OCI-M2 (cell line): ENCODE data around the gene PHYHD1.
A peak's percentile ranks its signal among the peaks of the same experiment; 100 is the strongest.

Experiments
- DNase-seq: peaks from one replicate; lab custom pipeline; 2025; ENCODE audit not compliant: unreplicated experiment; lab: John Stamatoyannopoulos, UW

The PHYHD1 gene

DNA sequence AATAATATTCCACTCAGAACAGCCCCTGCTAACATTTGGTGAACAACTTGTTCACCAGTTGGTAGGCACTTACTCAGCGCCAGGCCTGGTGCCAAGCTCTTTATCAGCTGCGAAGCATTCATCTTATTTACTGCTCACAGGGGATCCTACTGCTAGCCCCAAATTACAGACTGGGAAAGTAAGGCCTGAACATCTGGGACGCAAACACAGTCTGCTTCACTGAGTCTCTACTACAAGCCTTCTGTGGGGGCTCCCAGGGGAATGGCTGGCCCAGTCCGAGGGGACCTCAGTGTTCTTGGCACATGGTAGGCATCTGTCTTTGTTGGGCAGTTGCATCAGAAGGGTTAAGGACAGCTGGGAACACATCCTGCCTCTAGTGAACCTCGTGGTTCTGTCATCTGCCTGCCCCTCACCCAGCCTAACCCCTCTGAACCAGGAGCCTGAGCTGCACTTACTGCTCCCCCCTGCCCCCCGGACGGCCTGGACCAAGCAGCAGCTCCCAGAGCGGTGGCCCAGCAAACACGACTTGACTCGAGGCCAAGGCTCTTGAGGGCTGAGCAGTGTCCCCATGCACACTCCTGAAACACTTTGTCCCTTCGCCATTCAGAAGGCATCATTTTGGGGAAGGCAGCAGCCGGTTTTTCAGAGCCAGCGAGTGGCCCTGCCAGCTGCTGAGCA, at the start of gene PHYHD1:
PHYHD1 (plus strand) TSS at position 602 of the 678 bp plus-strand sequence. CDS start 1,342 bp downstream, outside the sequence.
- no peak for DNase-seq

DNA sequence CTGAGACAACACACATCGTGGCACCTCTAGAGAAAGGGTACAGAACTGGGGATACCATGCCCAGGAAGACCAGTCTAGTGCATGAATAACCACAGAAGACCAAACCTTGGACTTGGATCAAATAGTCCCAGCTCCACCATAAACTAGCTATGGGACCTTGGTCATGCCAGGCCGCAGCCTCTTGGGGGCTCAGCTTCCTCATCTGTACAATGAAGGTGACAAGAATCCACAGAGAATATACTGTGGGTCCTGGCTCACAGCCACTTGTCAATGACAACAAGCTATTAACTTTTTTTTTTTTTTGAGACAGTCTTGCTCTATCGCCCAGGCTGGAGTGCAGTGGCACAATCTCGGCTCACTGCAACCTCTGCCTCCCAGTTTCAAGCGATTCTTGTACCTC, 42.9 kb upstream of the PHYHD1 start:
- no peak for DNase-seq

DNA sequence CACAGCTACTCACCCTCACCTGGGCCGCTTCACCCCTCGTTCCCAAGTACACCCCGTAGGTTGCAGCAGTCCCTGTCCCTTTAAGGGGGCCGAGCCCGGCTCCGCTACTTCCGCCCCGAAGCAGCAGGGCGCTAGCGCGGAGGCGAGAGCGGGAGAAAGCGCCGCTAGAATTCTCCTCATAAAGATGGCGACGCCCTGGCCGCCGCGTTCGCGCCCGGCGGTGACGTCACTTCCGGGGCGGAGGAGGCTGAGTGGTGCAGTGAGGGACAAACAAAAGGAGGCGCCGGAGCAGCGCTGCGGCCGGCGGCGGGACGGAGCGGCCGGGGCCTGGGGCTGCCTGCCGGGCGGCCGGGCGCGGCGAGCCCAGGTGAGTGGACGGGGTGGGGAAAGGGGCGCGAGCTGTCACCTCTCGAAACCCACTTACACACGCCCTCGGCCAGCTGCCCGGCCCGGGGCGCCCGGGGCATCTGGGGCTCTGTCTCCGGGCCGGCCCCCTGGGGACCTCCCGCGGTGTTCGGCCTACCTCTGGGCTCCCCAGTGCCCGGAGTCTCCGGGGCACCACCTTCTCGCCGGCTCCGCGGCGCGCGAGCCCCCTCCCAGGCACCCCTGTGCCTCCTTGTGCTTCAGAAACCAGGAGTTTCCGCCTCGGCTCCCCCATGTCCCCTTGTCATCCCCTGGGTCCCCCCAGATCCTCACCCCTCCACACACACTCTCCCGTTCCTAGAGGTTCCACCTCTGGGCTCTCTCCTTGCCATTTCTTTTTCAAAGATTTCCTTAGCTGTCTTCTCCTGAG, 38.7 kb upstream of the PHYHD1 start, which contains the start of the genes KYAT1 and LRRC8A:
KYAT1 (minus strand) TSS at position 67 of the 793 bp plus-strand sequence. CDS start 36,545 bp downstream, outside the sequence.
LRRC8A (plus strand) TSS at position 250 of the 793 bp plus-strand sequence. CDS start 25,032 bp downstream, outside the sequence.
- DNase-seq, result peak; percentile 60

DNA sequence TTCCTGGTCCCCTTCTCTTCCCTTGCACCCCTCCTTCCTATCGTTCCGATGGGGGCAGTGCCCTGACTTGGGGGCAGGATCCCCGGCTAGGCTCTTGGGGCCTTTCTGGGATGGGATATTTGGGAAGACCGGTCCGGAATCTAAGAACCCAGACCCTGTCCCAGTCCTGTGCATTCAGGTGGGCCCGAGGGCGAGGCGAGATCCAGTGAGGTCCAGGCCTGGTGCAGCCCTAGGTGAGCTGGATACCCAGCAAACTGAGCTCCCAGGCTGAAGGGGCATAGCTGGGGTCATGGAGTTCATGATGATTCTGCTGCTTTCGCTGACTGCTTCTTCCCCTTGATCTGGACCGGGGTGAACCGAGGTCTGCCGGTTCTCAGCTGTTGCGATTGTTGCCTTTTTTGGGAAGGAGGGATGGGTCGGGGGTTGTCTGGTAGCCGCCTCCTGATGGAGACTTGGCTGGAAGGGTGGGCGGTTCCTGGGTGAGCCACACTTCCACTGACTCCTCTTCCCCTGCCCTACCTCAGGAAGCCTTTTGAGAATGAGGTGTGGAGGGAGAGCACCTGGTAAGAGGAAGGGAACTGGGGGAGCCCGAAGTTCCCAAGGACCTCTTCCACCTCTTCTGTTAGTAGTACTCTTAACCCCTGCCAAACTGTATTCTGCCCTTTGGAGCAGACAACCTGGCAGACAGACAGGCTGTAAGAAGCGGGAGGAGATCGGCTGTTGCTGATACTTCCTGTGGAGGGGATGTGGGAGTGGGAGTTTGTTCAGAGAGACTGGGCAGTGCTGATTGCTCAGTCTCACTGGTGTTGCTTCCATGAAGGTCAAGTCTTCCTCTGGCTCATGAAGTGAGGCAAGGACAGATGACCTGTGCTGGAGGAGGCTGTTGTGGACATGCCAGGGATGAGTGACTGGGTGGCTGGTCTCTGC, 37.8 kb upstream of the PHYHD1 start:
- DNase-seq, result peak; percentile 11

DNA sequence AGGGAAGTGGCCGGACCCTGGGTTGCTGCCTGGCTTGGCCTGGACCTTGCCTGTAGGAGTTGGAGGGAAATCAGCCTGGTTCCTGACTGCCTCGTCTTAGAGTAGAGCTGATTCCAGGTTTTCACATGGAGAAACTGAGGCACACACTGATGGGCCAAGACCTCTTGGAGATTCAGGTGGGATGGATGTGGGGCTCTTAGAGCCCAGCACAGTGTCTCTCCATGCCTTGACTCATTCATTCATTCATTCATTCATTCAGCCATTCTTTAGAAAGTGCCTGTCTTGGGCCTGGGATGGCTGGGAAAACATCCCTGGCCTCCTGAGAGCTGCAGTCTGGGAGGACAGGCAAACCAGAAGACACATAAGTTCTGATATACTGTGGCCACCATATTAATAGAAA, 36.6 kb upstream of the PHYHD1 start:
- DNase-seq, result no peak

DNA sequence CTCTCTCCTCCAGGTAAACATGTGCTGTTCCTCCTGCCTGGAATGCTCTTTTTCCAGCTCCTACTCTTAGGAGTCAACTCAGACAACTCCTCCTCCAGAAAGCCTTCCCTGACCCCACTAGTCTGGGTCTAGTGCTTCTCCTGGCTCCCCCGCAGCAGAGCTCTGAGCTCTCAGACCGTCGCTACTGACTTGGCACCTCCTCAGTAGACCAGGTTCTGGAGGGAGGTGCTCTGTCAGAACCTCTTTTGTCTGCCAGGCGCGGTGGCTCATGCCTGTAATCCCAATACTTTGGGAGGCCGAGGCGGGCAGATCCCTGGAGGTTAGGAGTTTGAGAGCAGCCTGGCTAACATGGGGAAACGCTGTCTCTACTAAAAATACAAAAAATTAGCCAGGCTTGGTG, 35.4 kb upstream of the PHYHD1 start:
- DNase-seq, result no peak

DNA sequence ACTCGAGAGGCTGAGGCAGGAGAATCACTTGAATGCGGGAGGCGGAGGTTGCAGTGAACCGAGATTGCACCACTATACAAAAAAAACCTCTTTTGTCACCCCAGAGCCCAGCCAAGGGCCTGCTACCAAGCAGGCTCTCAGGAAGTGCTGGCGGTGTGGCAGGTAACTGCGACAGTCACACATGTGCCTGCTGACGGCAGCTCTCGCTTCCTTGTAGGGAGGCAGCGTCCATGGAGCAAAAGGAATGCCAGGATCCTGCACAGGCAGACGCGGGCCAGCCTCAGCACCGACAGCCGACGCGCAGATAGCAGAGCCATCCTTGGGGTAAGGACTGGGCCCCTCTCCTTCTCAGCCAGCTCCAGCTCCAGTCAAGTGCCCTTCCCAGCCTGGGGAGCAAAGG, 35.0 kb upstream of the PHYHD1 start:
- no peak for DNase-seq

DNA sequence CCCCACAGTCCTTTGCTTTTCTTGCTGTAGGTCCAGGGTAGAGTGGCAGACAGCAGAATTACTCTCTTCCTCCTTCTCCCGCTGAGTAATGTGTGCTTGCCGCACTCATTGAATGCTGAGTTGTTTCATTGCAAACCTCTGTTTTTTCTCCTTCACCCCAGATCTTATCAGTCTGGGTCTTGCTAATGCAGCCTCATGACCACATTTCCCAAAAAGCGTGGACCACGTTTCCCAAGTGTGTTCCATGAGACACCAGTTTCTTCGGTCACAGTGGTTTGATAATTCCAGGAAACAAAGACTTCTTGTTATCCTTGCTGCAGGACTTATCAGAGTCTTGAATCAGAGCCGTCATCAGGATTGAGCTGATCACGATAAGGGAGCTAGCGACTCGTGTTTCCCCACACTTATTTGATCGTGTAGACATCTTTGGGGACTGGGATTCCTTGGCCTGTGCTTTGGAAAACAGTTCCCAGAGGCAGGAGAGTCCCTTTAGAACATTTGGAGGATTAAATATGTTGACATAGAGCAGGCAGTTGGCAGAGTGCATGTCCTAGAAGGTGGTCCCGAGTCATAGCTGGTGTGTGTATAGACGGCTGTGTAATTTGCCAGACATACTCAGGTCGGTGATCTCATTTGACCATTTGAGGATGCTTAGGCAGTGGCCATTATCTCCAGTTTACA, 34.4 kb upstream of the PHYHD1 start:
- DNase-seq, result no peak

DNA sequence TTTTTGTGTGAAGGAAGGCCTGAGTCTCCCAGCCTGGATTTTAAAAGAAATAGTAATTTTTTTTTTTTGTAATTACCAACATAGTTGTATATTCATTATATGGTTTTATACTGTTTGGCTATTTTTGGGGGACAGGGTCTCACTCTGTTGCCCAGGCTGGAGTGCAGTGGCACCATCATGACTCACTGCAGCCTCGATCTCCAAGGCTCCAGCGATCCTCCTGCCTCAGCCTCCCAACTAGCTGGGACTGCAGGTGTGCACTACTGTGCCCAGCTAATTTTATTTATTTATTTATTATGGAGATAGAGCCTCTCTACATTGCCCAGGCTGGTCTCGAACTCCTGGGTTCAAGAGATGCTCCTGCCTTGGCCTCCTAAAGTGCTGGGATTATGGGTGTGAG, 33.7 kb upstream of the PHYHD1 start:
- no peak for DNase-seq

DNA sequence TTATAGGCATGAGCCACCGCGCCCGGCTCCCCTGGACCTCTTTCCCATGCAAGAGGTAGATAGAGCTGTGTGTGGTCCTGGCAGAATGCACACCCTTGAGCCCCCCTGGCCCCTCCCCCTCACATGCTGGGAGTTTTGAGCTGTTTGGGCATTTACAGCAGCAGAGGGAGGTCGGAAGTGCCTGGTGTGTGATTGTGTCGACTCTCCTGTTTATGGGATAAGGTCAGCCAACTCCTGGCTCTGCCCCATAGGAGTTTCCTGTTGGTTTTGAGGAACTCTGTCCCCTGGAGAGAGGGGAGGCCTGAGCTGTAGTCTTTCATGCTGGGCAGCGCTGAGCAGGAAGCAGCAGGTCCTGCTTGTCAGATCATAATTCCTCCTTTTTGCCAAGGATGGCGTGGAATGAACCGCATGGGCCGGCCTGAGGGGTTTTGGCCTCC, 32.9 kb upstream of the PHYHD1 start:
- no peak for DNase-seq

DNA sequence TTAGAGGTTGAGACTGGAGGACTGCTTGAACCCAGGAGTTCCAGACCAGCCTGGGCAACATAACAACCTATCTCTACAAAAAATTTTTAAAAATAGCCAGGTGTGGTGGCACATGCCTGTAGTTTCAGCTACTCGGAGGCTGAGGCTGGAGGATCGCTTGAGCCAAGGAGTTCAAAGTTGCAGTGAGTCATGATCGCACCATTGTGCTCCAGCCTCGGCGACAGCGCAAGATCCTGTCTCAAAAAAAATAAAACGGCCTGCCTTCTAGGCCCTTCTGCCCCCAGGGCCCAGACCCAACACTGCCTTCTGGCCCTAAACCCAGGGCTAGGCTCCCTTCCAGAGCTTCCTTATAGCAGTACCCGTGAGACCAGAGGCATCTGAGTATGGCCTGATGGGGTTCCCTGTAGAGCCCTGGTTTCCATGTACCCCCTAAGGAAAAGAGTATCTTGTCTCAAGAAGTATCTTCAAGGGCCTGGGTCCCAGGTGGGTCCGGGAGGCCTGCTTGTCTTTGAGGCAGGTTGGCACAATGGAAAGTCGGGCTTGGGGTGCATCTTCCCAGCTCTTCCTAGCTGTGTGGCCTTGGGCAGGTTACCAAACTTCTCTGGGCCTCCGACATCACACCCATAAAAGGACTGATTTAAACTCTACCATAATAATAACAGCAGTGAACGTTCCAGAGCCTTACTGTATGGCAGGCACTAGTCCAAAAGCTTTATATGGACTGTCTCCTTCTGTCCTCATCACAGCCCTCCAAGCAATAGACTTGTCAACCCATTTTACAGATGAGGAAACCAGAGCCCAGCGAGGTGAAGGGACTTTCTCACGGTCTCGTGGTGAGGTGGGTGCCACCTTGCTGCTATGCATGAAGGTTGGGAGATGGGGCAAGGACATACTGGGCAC, 29.2 kb upstream of the PHYHD1 start:
- no peak for DNase-seq

DNA sequence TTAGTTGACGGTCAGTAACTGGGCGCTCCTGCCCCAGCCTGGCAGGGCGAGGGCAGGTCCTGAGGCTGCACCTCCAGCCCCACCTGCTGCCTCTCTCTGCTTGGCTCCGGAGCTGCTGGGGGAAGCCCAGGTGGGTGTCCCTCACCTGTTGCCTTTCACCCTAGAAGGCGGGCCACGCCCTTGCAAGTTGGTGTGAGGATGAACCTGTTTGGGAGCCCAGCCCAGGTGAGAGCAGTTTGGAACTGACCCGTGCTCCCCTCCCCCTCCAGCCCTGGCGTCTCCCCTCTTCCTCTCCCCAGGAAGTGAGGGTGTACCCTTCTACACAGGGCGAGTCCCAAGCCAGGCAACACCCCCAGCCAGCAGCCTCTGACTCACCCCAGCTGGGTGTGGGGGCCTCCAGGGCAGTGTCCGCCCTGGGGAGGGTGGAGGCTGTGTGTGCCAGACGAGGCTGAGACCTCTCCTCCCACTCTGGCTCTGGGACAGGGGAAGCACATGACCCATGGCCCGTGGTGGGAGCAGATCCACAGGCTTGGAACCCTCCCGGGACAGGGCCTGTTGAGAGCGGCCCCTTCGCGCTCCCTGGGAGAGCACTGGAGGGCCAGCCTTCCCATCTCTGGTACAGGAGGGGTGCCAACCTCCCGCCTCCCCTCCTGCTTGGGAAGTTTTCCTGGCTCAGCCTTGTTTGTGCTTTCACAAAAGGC, 28.4 kb upstream of the PHYHD1 start:
- no peak for DNase-seq

DNA sequence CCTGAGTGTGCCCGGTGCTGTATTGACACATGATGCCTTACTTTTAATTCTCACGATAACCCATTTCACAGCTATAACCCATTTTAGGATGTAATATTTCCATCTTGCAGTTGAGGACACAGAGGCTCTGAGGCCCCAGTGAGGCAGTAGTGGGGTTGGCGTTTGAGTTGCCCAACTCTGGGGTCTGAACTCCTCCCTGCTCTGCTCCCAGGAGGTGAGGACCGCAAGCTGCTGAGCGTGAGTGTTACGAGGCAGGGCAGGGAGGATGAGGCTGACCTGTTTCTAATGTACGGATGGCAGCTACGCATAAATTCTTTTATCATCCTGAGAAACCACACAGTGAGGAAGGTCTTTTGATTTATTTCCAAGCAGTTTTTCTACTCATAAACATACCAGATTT, 27.4 kb upstream of the PHYHD1 start:
- DNase-seq, result no peak

DNA sequence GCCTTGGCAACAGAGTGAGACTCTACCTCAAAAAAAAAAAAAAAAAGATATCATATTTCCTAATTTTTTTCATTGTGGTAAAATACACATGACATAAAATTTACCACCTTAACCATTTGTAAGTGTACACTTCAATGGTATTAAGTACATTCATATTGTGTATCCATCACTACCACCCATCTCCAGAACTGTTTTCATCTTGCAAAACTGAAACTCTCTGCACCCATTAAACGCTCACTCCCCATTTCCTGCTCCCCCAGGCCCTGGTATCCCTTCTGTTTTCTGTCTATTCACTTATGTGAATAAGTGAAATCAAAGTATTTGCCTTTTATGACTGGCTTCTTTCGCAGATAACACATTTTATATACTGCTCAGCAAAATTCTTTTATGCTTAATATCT, 26.0 kb upstream of the PHYHD1 start:
- no peak for DNase-seq

DNA sequence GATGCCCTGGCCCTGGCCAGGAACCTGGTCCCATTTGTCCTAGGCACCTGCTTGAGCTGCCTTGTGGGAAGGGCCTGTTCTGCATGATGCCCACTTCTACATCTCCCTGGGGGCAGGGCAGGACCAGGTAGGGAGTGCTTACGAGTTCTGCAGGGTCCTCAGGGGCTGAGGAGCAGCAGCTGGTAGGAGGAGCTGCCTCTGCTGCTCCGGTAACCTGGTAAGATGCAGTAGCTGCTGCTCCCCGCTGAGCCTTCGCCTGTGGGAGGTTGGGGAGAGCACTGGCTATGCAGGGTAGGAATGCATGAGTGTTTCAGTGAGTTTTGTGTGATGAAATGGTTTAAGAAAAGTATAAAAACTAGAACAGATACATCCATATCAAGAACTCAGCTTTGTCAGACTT, 25.2 kb upstream of the PHYHD1 start:
- no peak for DNase-seq

DNA sequence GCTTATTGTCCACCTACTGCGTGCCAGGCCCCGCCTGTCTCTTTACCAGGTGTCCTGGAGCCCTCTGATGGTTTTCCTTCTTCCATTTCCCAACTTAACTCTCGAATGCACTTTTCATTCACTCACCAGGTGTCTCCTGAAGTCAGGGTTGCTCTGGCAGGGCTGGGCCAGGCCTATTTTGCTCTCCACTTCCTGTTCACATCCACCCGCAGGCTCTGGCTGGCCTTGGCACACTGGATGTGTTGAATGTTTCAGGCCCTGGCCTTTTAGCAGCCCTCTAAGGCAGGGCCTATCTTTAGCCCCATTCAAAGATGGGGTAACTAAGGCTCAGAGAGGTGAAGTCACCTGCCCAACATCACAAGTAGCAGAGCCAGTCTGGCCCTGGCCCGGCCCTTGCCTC, 22.4 kb upstream of the PHYHD1 start:
- no peak for DNase-seq

DNA sequence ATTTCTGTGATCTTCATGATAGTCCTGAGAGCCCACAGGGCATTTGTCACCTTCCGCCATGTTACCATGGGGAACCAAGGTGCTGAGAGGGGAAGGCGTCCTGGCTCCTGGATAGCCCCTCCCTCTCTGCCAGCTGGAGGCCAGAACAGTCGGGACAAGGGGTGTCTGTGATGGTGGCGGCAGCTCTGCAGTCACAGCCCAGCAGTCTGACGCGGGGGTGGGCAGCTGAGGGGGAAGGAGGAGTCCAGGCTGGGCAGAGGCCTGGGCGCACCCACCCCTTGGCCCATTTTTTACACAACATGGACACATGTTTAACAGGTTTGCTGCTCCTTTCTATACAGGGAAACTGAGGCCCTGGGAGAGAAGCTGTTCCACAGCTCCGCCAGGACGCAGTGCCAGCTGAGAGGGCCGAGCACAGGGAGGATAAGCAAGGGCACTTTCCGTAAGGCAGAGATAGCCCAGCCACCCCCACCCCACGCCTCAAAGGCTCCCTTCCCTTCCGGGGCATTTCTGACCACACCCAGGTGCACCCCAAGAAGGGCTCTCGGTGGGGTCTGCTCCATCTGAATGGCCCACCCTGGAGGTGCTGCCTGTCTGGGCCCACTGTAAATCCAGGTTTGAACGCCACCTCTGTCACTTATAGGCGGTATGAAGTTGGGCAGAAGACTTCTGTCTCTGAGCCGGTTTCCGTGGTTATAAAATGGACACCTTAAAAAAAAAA, 21.8 kb upstream of the PHYHD1 start:
- DNase-seq, result no peak

DNA sequence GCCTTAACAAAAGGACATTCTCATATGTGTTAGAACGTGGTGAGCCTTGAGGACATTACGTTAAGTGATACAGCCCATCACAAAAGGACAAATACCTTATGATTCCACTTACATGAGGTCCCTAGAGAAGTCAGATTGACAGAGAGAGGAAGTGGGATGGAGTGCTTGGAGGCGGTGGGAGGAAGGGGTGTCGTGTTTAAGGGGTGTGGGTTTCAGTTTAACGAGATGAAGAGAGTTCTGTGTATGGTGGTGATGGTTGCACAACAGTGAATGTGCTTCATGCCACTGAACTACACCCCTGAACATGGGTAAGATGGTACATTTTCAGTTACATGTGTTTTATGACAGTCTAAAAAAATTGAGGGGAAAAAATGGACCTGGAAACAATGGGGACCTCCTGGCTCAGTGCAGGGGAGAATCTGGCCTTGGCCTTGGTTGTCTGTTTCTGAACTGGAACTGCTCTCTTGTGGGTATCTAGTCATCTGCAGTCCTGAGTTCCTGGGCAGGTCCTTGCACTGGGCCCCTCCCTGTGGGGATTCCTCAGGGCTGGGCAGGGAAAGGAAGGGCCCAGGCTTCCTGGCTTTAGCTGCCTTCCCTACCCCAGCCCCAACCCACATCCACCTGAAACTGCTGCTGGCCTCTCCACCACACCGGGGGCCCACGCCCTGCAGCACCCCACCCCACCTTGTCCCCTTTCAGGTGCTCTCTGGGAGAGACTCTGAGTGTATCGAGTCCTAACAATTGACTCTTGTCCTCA, 21.0 kb upstream of the PHYHD1 start:
- DNase-seq, result no peak
